IMR-90 (cell line): ENCODE data around the gene LGALS9. TPM values are rescaled to one million over a fixed set of nuclear protein-coding genes. Genes with fewer than 3 reads are reported as not detected.

Experiments
- ATAC-seq: fragments of 200-7000 bp; cut with Tn5 transposase; 2 replicates; pipeline ENCODE4 v1.9.1; 2020; ENCODE audit warnings: low read depth, mild to moderate bottlenecking, moderate library complexity
- BruUV-seq: library from RNA; stranded (reverse); fragments of 400-500 nt; replicated peaks from 2 replicates; lab custom pipeline; 2021; lab: Mats Ljungman, UMichigan
- CTCF ChIA-PET: fragments of 300-600 bp; formaldehyde crosslinking; extraction: SDS; loops from one replicate; lab custom pipeline; 2021; ENCODE audit warnings: antibody characterized with exemption; lab: Yijun Ruan, JAX
- POLR2A ChIA-PET: fragments of 300-600 bp; sonication (Branson Sonifier 250); formaldehyde crosslinking; loops from one replicate; lab custom pipeline; 2022; ENCODE audit warnings: antibody characterized with exemption; ENCODE audit not compliant: unreplicated experiment; lab: Charles Lee
- DNase-seq: peaks from one replicate; pipeline ENCODE4 v3.0.0; 2013
- H2AFZ ChIP-seq: replicated peaks from 2 replicates; pipeline ENCODE3; 2013; ENCODE audit warnings: low read length, mild to moderate bottlenecking; ENCODE audit not compliant: poor library complexity
- H2AK5ac ChIP-seq: 2 replicates; pipeline ENCODE4 v1.6.1; 2013; ENCODE audit warnings: low read depth, low read length, inconsistent platforms
- H2AK9ac ChIP-seq: replicated peaks from 2 replicates; pipeline ENCODE3; 2013; ENCODE audit warnings: mild to moderate bottlenecking, low read depth, low read length, moderate library complexity; ENCODE audit not compliant: poor library complexity
- H2BK120ac ChIP-seq: 2 replicates; pipeline ENCODE4 v1.6.1; 2013; ENCODE audit warnings: low read depth, low read length, inconsistent platforms
- H2BK15ac ChIP-seq: 3 replicates; pipeline ENCODE4 v1.6.1; 2013; ENCODE audit warnings: low read depth, low read length, inconsistent platforms
- H2BK20ac ChIP-seq: 2 replicates; pipeline ENCODE4 v1.6.1; 2013; ENCODE audit warnings: low read depth, mild to moderate bottlenecking, inconsistent platforms, low read length, moderate library complexity
- H2BK5ac ChIP-seq: 2 replicates; pipeline ENCODE4 v1.6.1; 2013; ENCODE audit warnings: mild to moderate bottlenecking, low read depth, low read length, inconsistent platforms; ENCODE audit not compliant: poor library complexity, severe bottlenecking
- H3K14ac ChIP-seq: replicated peaks from 2 replicates; pipeline ENCODE4 v1.6.1; 2013; ENCODE audit warnings: low read depth, low read length, inconsistent platforms
- H3K18ac ChIP-seq: 2 replicates; pipeline ENCODE4 v1.6.1; 2013; ENCODE audit warnings: low read depth, low read length, control low read depth
- H3K23ac ChIP-seq: 2 replicates; pipeline ENCODE4 v1.6.1; 2013; ENCODE audit warnings: low read depth, low read length, inconsistent platforms
- H3K27ac ChIP-seq: 2 replicates; pipeline ENCODE4 v1.5.1; 2013; ENCODE audit warnings: mild to moderate bottlenecking, control low read depth, low read length; ENCODE audit not compliant: insufficient read depth
- H3K27me3 ChIP-seq: 2 replicates; pipeline ENCODE4 v1.6.1; 2013; ENCODE audit warnings: low read length; ENCODE audit not compliant: control insufficient read depth, insufficient read depth
- H3K36me3 ChIP-seq: 2 replicates; pipeline ENCODE4 v1.6.1; 2013; ENCODE audit warnings: low read length, mixed read lengths; ENCODE audit not compliant: control insufficient read depth, insufficient read depth
- H3K4ac ChIP-seq: 2 replicates; pipeline ENCODE4 v1.6.1; 2013; ENCODE audit warnings: low read depth, low read length, inconsistent platforms
- H3K4me1 ChIP-seq: 2 replicates; pipeline ENCODE4 v1.6.1; 2013; ENCODE audit warnings: low read length, mixed read lengths; ENCODE audit not compliant: control insufficient read depth, insufficient read depth
- H3K4me2 ChIP-seq: 2 replicates; pipeline ENCODE4 v1.6.1; 2013; ENCODE audit warnings: low read depth, mild to moderate bottlenecking, control low read depth, low read length, moderate library complexity
- H3K4me3 ChIP-seq: 2 replicates; pipeline ENCODE4 v1.5.1; 2013; ENCODE audit warnings: low read depth, mild to moderate bottlenecking, control low read depth, low read length, moderate library complexity; ENCODE audit not compliant: insufficient read depth
- H3K56ac ChIP-seq: 2 replicates; pipeline ENCODE4 v1.6.1; 2013; ENCODE audit warnings: low read length, inconsistent platforms; ENCODE audit not compliant: insufficient read depth; ENCODE audit errors: extremely low read depth
- H3K79me1 ChIP-seq, 2 experiments: 2 replicates each; pipeline ENCODE4 v1.6.1; 2013; ENCODE audit warnings: low read length in 2 of 2, inconsistent platforms in 1 of 2, low read depth in 1 of 2
- H3K9ac ChIP-seq: 2 replicates; pipeline ENCODE4 v1.6.1; 2013; ENCODE audit warnings: low read depth, low read length, control low read depth
- H3K9me1 ChIP-seq: 2 replicates; pipeline ENCODE4 v1.6.1; 2013; ENCODE audit warnings: low read length, inconsistent platforms; ENCODE audit not compliant: insufficient read depth
- H3K9me3 ChIP-seq: 2 replicates; pipeline ENCODE4 v1.6.1; 2013; ENCODE audit warnings: low read length; ENCODE audit not compliant: control insufficient read depth, insufficient read depth
- H4K20me1 ChIP-seq: 2 replicates; pipeline ENCODE4 v1.6.1; 2013; ENCODE audit warnings: low read length, inconsistent platforms; ENCODE audit not compliant: insufficient read depth
- H4K5ac ChIP-seq: 2 replicates; pipeline ENCODE4 v1.6.1; 2013; ENCODE audit warnings: mild to moderate bottlenecking, low read depth, low read length, control low read depth
- H4K8ac ChIP-seq, 2 experiments: 2 replicates each; pipeline ENCODE4 v1.6.1; 2013; ENCODE audit warnings: low read depth in 2 of 2, low read length in 2 of 2, control low read depth in 1 of 2, inconsistent platforms in 1 of 2
- H4K91ac ChIP-seq: 2 replicates; pipeline ENCODE4 v1.6.1; 2013; ENCODE audit warnings: low read depth, low read length, inconsistent platforms; ENCODE audit not compliant: insufficient read depth
- CEBPB ChIP-seq: IDR thresholded peaks from 2 replicates; pipeline ENCODE4 v1.6.1; 2012; ENCODE audit warnings: low read depth, low read length, improper control_type of control experiment
- FOS ChIP-seq: fragments of 150-350 bp; IDR thresholded peaks from 2 replicates; pipeline ENCODE4 v1.6.1; 2016; ENCODE audit warnings: low read depth, low read length
- MAFK ChIP-seq: IDR thresholded peaks from 2 replicates; pipeline ENCODE4 v1.6.1; 2012; ENCODE audit warnings: low read depth, low read length, improper control_type of control experiment
- MXI1 ChIP-seq: IDR thresholded peaks from 2 replicates; pipeline ENCODE4 v1.6.1; 2012; ENCODE audit warnings: low read depth, mild to moderate bottlenecking, low read length, moderate library complexity, borderline replicate concordance
- NFE2L2 ChIP-seq: fragments of 150-350 bp; IDR thresholded peaks from 2 replicates; pipeline ENCODE4 v1.6.1; 2016; ENCODE audit warnings: low read depth, mild to moderate bottlenecking, low read length
- RAD21 ChIP-seq: IDR thresholded peaks from 2 replicates; pipeline ENCODE4 v1.6.1; 2012; ENCODE audit warnings: low read length, improper control_type of control experiment
- RFX5 ChIP-seq: IDR thresholded peaks from 2 replicates; pipeline ENCODE4 v1.8.0; 2012; ENCODE audit warnings: low read depth, mild to moderate bottlenecking, low read length, moderate library complexity
- SMC3 ChIP-seq: fragments of 150-350 bp; IDR thresholded peaks from 2 replicates; pipeline ENCODE4 v1.6.1; 2016; ENCODE audit warnings: low read depth, mild to moderate bottlenecking, antibody characterized with exemption, low read length, moderate library complexity
- WGBS, 2 experiments: methylation state at CpG; one replicate each; pipeline versions ENCODE4 v1.1.5 to v1.1.7; 2013; ENCODE audit warnings: missing lambda C conversion rate in 2 of 2; ENCODE audit not compliant: insufficient read length in 1 of 2; ENCODE audit errors: extremely low coverage in 2 of 2; 5-methylcytosine and 5-hydroxymethylcytosine counted together
- dilution Hi-C: fragments of 300-500 bp; cut with HindIII; formaldehyde crosslinking; loops from one replicate; pipeline ENCODE4 v1.14.3; 2018; ENCODE audit warnings: low sequenced_read_pairs; ENCODE audit not compliant: unreplicated experiment
- in situ Hi-C: fragments of 300-500 bp; cut with MboI; formaldehyde crosslinking; loops from 3 replicates; pipeline ENCODE4 v1.14.3; 2019; ENCODE audit warnings: low sequenced_read_pairs, inconsistent platforms, mixed read lengths
- intact Hi-C: fragments of 100-400 bp; cut with micrococcal nuclease; formaldehyde crosslinking; loops from 2 replicates; pipeline ENCODE4 v1.10.0; 2022
- polyA plus RNA-seq, 3 experiments: library from polyadenylated mRNA; depleted of rRNA; stranded (reverse); fragments of >200 nt; gene quantifications; 2 replicates each; pipeline ENCODE4 v1.2.3, GENCODE V29; 2012; ENCODE audit warnings: low replicate concordance in 1 of 3
- total RNA-seq: library from RNA; depleted of rRNA; stranded (reverse); fragments of >200 nt; gene quantifications from 2 replicates; pipeline ENCODE4 v1.2.3, GENCODE V29; 2012
- TF ChIP-seq, protein P1 (sequence below): fragments of 150-350 bp; IDR thresholded peaks from 2 replicates; pipeline ENCODE4 v1.6.1; 2017; ENCODE audit warnings: mild to moderate bottlenecking, antibody characterized with exemption, low read length, low read depth

Gene LGALS9
- total and polyA plus RNA-seq, 2 of the 4 experiments (the other 2 are of a cell fraction), result 0.54 to 2.5 TPM

- intact Hi-C loops (no loop called here), in situ Hi-C loops (no loop called here), dilution Hi-C loops (no loop called here)
- Histone ChIP-seq H3K4ac (no peak overlapping the region), H2AFZ (no peak overlapping the region), H3K14ac (no peak overlapping the region), H2BK120ac (no peak overlapping the region), H2AK9ac (no peak overlapping the region), H3K56ac (no peak overlapping the region), H3K4me1 (peaks cover 8% of the 10 kb centered on the region; the same call in 1 of the 2 replicates), H3K23ac (no peak overlapping the region), H2BK5ac (no peak overlapping the region), H3K27me3 (no peaks in the 10 kb centered on the region), H4K5ac (no peak overlapping the region), H2BK15ac (no peak overlapping the region), H3K4me3 (no peak overlapping the region), H3K36me3 (peaks cover 79% of the 10 kb centered on the region), H2AK5ac (no peak overlapping the region), H3K27ac (no peak overlapping the region), H3K18ac (no peak overlapping the region), H4K8ac (no peak overlapping the region), H4K20me1 (peaks cover 4% of the 10 kb centered on the region; the same call in 1 of the 2 replicates), H4K91ac (no peak overlapping the region), H3K79me1 (no peaks in the 10 kb centered on the region; a peak in 2 of 4 replicates), H2BK20ac (no peak overlapping the region), H3K9me3 (no peaks in the 10 kb centered on the region), H3K9me1 (no peaks in the 10 kb centered on the region; the same call in 1 of the 2 replicates), H3K9ac (no peak overlapping the region), H3K4me2 (no peak overlapping the region)
- POLR2A ChIA-PET, result no interaction called here
- no peak for DNase-seq
- no TSS peak for BruUV-seq
- CTCF ChIA-PET, result no interaction called here
- no CpG with 5 or more reads among the region's 3 CpGs for WGBS, 2 experiments
- TF ChIP-seq CEBPB (no peak), NFE2L2 (no peak), RAD21 (no peak), RFX5 (no peak), MAFK (no peak), MXI1 (no peak), FOS (no peak), SMC3 (no peak)
- TF ChIP-seq, protein P1, sequence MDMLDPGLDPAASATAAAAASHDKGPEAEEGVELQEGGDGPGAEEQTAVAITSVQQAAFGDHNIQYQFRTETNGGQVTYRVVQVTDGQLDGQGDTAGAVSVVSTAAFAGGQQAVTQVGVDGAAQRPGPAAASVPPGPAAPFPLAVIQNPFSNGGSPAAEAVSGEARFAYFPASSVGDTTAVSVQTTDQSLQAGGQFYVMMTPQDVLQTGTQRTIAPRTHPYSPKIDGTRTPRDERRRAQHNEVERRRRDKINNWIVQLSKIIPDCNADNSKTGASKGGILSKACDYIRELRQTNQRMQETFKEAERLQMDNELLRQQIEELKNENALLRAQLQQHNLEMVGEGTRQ, result no peak
- no peak for ATAC-seq
These were observed 17.6 kb upstream of the LGALS9 start for GRCh38 chr17:27613433-27613832.
